Right hindlimb (tissue), 1 donor: Measurements from ENCODE around the gene RPP25L.
A peak's percentile ranks its signal among the peaks of the same experiment; 100 is the strongest.
"Not testable (repeated sequence)": the region's sequence is repeated elsewhere in the genome, so short reads cannot be mapped to it uniquely, and the experiment has no call there.

ENCODE experiments used
- DNase-seq: peaks from one replicate; pipeline ENCODE4 v3.0.0-alpha.2; 2018

Gene RPP25L, protein sequence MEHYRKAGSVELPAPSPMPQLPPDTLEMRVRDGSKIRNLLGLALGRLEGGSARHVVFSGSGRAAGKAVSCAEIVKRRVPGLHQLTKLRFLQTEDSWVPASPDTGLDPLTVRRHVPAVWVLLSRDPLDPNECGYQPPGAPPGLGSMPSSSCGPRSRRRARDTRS

DNA sequence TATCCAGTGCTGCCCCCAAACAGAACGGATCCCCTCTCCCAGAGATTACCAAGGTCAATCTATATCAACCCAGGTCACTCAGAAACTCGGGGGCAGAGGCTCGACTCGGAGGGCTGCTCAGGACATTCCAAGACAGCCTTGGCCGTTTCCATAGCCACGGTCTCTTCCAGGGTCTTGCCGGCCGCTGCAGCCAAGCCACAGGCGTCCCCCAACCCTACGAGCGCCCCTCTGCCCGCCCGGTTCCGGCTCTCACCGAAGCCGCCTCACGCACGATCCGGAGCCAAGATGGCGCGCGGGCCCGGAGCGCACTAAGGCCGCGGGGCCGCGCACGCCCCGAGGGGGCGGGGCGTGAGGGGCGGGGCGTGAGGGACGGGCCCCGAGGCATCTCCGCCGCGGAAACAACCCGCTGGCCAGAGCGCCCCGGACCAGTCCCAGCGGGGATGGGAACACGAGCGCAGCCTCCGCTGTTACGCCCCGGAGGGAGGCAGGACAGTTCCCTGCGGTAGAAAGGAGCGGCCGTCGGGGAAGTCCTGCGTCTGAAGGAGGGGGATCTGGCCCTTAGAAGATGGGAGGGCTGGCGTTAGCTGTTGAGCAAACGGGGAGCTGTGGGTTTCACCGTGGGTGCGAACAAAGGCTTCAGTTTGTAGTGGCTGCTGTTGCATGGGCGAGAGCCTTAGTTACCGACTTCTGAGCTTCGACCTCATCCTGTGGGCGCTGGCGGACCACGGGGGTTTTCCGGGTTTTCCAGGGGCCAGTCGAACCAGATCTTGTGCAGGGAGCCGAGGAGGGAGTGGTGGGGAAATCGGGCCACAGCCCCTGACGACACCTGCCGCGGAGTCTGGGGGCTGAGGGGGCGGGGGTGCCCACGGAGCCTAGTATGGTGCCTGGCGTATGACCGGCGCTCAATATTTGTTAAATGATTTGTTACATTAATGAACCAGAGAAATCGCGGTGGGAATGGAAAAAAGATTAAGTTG is at the start of gene RPP25L:
Gene RPP25L (minus strand): TSS at position 287 of the 977 bp plus-strand sequence. CDS start 801 bp downstream, outside the sequence.
- DNase-seq: peak; percentile 90

DNA sequence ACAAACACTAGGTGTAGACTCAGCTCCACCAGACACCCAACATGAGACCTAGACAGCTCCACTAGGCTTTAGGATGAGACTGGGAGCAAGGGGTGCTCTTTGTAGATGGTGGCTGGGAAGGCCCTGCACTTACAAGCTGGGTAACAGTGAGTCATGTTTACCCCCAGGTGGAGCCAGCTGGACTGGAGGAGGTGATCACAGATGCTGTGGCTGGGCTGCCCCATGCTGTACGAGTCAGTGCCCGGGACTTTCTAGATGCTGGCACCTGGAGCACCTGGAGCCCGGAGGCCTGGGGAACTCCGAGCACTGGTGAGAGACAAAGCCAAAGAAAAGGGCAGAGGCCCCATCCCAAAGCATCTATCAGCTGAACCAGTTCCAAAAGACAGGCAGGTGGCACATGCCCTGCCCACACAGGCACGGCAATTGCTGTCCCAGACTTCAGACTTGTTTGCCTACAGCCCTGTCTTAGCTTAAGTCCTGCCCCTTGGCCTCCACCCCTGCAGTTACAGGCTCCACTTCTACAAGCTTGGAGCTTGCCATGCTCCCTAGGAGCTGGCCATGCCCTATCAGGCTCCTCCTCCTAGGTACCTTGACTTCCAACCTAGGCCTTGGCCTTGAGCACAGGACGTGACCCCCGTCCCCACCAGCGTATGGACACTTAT is 47.8 kb upstream of the RPP25L start:
- no peak for DNase-seq

DNA sequence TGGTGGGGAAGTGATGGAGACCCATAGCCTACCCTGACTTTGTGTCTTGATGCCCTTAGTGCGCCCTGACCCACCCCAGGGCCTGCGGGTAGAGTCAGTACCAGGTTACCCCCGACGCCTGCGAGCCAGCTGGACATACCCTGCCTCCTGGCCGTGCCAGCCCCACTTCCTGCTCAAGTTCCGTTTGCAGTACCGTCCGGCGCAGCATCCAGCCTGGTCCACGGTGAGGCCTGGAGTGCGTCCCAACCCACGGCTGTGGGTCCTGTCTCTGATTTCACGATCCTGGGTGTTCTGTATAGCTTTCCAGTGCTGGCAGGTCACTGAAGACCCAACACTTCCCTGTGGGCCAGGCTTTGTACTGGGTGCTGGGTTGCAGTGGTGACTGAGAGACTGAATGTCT is 46.6 kb upstream of the RPP25L start:
- no peak for DNase-seq

DNA sequence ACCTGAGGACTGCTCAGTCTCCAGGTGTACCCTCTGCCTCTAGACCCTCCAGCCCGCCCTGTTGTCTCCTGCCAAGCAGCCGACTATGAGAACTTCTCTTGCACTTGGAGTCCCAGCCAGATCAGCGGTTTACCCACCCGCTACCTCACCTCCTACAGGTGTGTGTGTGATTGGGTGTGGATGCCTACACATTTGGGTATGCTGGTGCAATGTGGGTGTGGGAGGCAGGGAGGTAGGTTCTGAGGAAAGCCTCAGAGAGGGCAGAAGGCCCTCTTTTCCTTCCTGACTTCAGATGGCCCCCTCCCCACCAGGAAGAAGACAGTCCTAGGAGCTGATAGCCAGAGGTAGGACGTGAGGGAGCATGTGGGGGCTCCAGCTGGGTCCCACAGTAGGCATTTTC is 45.1 kb upstream of the RPP25L start:
- no peak for DNase-seq

DNA sequence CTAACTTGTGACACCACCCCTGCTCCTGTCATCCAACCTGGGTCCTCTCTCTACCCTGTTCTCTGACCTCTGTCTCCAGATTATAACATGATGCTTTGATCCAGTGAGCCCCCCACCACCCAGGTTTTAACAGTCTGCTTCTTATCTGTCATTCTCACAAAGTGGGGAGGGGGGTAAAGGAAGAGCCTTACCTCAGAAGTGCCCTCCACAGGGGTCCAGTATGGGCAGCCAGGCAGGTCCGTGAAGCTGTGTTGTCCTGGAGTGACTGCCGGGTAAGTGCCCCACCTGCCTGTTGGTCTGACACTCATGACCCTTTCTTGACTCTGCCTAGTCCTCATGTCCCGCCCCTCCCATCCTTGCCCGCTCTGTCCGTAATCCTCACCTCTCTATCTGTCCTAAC is 43.5 kb upstream of the RPP25L start:
- no peak for DNase-seq

DNA sequence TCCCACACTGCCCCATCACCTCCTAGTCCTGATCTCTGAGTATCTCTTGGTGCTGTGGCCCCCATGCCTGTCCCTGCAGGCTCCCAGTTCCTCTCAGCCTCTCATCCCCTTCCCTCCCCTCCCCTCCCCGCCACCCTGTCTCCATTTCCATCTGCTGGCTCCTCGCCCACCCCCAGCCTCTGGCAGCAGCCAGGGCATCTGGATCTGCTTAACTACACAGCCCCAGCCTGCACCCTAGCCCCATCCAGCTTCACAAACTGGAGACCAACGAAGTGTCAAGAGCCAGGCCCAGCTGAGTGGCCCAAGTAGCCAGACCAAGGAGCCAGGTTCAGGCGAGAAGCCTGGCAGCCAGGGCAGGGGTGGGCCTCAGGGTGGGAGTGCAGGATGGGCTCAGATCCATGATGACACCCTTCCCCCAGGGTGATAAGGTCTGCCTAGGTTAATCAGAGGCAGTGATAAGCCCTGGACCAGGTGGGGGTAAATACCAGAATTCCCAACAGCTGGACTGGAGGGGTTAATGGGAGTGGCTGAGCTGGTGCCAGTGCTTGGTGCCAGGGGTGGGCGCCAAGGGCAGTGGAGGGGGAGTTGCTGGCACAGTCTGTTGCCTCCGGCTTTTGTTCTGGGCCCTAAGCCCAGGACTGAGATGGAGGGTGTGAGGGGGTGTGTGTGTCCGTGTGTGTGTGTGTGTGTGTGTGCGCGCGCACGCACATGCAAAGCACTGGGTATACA is 42.6 kb upstream of the RPP25L start:
- peak; percentile 92 for DNase-seq

DNA sequence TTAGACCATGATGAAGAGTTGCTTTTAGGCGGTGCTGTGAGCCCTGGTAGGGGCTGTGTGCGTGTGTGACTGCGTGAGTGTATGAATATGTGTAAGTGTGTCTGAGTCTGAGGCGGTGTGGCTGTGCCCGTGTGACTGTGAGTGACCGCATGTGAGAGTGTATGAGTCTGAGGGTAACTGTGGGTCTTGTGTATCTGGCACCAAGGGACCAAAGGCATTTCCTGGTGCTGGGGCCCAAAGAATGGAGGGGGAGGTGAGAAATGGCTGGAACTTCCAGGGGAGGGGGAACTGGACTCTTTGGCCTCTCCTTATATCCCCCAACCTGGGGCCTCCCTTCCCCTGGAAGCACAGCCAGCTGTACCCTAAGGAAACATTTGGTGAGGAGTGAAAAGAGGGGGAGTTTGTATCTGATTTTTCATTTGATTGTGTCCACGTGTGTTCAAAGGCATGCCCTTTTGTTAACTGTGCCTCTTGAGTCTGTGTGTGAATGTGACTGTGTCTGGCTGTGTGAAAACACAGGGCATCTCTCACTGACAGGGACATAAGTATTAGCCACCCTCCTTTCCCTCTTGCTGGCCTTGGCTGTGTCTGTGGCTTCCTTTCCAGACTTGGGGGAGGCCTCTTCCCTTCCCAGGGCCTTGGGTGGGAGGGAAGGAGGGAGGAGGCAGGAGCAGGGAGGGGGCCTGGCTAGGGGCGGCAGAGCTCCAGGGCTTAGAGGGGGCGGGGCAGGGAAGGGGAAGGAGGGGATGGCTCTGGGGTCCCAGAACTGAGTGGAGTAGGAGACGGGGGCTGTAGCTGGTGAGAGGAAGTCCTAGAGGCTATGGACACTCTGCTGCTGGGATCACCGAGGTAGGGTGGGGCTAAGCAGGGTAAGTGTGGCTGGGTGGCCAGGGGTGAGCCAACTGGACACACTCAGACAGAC is 41.5 kb upstream of the RPP25L start:
- peak; percentile 93 for DNase-seq

DNA sequence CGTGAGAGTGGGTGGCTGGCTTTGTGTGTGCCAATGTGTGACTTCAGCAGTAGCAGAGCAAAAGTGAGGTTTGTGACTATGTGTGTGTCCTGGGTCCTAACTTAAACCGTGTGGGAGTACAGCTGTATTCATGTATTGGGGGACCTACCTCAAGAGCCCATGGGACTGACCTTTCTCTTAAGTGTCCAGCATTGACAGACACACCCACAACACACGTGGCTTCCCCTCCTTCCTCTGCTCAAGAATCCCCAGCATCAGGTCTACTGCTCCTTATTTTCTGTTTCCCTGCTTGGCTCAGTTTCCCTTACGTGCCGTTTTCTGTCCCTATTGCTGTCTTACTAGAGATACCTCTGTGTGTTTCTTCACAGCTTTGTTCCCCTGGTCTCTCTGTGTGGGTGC is 40.7 kb upstream of the RPP25L start:
- DNase-seq: no peak

DNA sequence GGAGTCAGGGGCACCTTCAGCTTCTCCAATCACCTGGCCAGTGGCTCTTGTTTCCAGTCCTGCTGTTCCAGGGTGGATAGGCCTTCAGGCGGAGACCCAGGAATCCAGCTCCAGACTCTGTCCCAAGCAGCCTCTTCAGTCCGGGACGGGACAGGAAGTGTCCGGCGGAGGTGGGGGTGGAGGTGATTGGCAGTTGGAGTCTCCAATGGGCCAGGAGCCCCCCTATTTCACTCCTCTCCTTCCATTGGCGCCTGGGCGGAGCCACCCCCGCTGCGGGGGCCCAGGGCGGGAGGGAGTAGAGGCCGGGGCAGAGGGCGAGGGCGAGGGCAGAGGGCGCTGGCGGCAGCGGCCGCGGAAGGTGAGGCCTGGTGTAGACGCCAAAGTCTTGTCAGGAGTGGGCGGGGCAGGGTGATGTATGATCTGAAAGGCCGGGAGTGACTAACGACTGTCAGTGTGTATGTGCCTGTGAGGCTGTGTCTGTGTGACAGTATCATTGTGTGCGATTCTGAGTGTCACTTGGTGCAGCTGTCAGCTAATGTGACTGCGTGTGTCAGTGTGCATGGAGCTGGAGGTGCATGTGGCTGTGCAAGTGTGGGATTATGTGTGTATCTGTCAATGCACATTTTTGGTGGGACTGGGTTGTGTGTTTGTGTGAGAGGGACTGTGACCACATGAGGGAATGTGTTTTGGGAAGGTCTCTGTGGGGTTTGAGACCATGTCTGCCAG is 40.1 kb upstream of the RPP25L start, which contains the start of gene IL11RA:
Gene IL11RA (plus strand): TSS at position 310 of the 726 bp plus-strand sequence. CDS start 3,033 bp downstream, outside the sequence.
- peak; percentile 94 for DNase-seq

DNA sequence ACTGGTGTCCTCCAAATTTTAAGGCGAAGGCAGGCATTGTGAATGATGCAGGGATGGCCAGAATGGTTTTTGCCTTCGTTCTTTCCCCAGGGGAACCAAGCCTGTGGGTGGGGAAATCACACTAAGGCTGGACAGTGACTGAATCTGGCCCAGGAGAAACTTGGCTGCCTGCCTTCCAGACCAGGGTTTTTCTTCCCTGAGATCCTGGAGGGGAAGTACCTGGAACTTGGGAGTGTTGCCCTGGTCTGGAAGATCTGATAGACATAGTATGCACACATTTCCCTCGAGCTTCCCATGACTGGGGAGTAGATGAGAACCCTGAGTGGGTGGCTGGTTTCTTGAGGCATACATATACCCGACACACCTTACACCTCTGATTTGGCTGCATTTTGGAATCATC is 39.4 kb upstream of the RPP25L start:
- no peak for DNase-seq

DNA sequence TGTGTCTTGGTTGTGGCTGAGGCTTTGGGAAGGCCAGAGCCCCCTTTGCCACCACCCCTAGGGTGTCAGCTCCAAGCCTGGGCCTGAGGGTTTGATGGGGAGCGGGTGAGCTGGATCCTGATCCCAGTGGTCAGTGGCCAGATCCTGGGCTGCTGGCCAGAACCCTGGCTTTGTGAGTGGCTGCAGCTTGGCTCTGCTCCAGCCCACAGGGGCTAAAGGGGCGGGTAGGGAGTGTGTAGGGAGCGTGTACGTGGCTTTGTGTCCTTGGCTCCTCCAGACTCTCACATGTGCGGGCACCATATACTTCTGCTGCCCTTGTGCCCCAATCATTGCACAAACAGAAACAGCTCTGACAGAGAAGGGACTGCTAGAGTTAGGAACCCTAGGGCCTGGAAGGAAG is 38.9 kb upstream of the RPP25L start:
- peak; percentile 61 for DNase-seq

DNA sequence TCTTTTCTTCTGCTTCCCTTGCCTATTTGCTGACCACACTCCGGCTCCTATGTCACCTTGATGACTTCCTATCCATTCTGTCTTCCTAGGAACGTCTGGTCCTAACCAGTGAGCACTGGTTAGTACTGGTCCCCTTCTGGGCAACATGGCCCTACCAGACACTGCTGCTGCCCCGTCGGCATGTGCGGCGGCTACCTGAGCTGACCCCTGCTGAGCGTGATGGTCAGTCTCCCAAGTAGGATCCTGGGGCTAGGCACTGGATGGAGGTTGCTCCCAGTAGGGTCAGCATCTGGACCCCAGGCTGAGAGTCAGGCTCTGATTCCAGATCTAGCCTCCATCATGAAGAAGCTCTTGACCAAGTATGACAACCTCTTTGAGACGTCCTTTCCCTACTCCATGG is 36.8 kb upstream of the RPP25L start:
- no peak for DNase-seq

DNA sequence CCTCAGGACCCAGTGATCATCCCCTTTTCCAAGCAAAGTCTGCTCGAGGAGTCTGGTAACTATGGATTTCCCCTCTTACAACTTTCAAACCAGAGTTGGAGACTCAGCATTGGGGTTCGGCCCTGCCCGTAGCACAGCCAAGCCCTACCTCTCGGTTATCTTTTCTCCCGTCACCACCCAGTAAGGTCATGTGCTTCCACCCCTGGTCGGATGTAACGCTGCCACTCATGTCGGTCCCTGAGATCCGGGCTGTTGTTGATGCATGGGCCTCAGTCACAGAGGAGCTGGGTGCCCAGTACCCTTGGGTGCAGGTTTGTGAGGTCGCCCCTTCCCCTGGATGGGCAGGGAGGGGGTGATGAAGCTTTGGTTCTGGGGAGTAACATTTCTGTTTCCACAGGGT is 35.8 kb upstream of the RPP25L start:
- no peak for DNase-seq

DNA sequence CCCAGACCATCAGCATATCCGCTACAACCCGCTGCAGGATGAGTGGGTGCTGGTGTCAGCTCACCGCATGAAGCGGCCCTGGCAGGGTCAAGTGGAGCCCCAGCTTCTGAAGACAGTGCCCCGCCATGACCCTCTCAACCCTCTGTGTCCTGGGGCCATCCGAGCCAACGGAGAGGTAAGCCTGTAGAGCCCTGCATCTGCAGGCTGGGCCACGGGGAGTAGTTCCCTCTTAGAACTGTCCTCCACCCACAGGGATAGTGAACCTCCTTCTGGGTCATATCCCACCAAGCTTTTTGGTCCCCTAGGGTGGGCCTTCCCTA is 35.1 kb upstream of the RPP25L start:
- no peak for DNase-seq

DNA sequence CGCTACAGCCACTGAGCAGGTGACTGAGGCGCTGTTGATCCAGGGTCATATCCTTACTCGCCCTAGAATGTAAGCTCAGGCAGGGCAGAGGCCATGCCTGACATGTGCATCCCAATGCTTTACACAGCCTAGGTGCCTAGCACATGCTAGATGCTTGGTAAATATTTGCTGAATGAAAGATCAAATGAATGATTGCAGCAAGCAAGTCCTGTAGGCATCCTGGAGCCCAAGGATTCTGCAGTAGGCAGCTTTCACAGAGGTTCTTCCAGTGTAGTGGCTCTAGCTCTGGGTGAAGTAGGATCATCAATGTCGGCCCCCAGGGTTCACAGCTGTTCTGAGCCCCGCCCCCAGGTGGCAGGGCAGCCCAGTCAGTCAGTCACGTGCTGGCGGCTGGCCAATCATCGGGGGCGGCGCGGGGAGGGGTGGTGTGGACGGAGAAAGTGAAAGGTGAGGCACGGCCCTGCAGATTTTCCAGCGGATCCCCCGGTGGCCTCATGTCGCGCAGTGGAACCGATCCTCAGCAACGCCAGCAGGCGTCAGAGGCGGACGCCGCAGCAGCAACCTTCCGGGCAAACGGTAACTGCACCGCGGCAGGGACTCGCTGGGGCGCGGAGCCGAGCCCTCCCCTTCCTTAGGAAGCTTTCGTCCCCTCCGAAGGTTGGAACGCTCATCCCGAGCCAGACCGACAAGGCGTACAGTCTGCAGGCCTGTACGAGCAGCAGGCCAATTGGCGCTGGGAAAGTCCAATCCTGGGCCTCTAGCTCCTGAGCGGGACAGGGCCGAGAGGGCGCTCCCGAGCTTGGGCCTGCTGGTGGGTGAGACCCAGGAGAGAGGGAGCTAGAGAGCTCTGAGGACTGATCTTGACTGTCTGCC is 34.5 kb upstream of the RPP25L start, which contains the start of gene GALT:
Gene GALT (plus strand): TSS at position 465 of the 873 bp plus-strand sequence. CDS start 30 bp downstream, at position 495.
- peak; percentile 94 for DNase-seq

DNA sequence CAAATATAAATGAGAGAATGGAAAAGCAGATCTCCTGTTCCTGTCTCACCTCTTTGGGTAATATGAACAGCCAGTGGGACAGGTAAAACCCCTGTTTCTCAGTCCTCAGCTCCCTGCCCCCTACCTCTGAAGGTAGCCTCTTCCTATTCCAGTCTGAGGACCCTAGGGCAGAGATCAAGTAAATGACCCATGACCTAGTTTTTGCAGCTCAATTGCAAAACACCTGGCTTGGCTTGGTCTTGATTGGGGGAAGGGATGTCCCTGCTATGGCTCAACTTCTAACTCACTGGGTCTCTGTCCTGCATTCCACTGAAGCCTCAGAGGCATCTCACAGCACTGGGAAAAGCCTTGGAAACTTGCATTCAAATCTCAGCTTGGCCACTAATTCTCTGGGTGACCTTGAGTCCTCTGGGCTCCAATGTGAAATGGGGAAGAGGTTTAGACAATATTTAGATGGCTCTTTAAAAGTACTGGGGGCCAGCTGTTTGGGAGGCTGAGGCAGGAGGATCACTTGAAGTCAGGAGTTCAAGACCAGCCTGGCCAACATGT is 32.9 kb upstream of the RPP25L start:
- no peak for DNase-seq

DNA sequence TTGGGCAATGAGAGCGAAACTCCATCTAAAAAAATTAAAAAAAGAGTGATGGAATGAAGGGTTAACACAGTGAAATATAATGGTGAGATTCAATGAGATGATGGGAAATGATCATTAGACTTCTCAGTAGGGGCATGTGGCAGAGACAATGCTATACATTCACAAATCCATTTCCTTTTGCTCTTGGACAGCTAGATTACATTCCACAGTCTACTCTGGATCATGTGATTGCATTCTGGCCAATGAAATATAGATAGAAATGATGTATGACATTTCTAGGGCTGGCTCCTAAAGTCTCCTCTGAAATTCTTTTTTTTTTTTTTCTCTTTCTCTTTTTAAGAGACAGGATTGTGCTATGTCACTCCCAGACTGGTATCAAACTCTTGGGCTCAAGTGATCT is 30.8 kb upstream of the RPP25L start:
- no peak for DNase-seq

DNA sequence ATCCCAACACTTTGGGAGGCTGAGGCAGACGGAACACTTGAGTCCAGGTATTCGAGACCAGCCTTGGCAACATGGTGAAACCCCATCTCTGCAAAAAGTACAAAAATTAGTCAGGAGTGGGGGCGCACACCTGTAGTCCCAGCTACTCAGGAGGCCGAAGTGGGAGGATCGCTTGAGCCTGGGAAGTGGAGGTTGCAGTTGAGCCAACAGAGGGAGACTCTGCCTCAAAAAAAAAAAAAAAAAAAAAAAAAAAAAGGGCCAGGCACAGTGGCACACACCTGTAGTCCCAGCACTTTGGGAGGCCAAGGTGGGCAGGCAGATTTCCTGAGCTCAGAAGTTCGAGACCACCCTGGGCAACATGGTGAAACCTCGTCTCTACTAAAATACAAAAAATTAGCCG is 27.4 kb upstream of the RPP25L start:
- DNase-seq: not testable (repeated sequence)

DNA sequence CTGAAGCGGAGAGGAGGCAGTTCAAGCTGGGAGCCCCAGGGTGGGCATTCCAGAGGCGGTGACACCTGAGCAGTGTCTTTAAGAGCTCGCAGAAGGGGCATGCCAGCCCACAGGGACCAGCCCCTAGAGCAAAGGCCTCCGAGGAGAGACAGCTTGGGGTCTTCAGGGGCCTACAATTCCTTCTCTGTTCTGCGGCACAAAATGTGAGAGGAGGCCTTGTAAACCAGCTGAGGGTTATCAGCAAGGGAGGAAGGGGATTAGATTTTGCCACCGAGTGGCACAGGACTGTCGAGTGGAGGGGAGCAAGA is 26.2 kb upstream of the RPP25L start:
- DNase-seq: no peak
